Fibroblast of lung (primary cell): Measurements from ENCODE around the gene FSTL4. TPM values are rescaled to one million over a fixed set of nuclear protein-coding genes. Genes with fewer than 3 reads are reported as not detected.

ENCODE experiments used
- DNase-seq, 2 donors: peaks; one replicate each; pipeline versions ENCODE4 v3.0.0 to v3.0.0-alpha.2; 2010; ENCODE audit warnings: low read depth in 2 of 2
- H2AFZ ChIP-seq: 2 replicates; pipeline ENCODE4 v1.5.1; 2012; ENCODE audit warnings: low read length, control low read depth, inconsistent platforms
- H3K27ac ChIP-seq: 2 replicates; pipeline ENCODE4 v1.5.1; 2011; ENCODE audit warnings: low read length, control low read depth; ENCODE audit not compliant: insufficient read depth
- H3K27me3 ChIP-seq: 2 replicates; pipeline ENCODE4 v1.5.1; 2011; ENCODE audit warnings: mild to moderate bottlenecking, low read length; ENCODE audit not compliant: control insufficient read depth, insufficient read depth
- H3K36me3 ChIP-seq: 2 replicates; pipeline ENCODE4 v1.5.1; 2011; ENCODE audit warnings: low read length; ENCODE audit not compliant: control insufficient read depth, insufficient read depth
- H3K4me1 ChIP-seq: 2 replicates; pipeline ENCODE4 v1.5.1; 2011; ENCODE audit warnings: low read length; ENCODE audit not compliant: control insufficient read depth, insufficient read depth; ENCODE audit errors: extremely low read depth
- H3K4me2 ChIP-seq: 2 replicates; pipeline ENCODE4 v1.5.1; 2011; ENCODE audit warnings: low read length, control low read depth; ENCODE audit not compliant: insufficient read depth; ENCODE audit errors: extremely low read depth
- H3K4me3 ChIP-seq, 4 experiments: fragments of 200-600 bp in 1 of 4; sonication (generic) in 1 of 4; replicated peaks in 1 of 4; 2 replicates each; pipeline ENCODE4 v1.5.1; 2011 to 2016; ENCODE audit warnings: low read length in 4 of 4, low read depth in 3 of 4, mild to moderate bottlenecking in 3 of 4, control low read depth in 2 of 4, inconsistent platforms in 1 of 4, mixed read lengths in 1 of 4; ENCODE audit not compliant: insufficient read depth in 1 of 4; ENCODE audit errors: control extremely low read depth in 1 of 4
- H3K79me2 ChIP-seq: 2 replicates; pipeline ENCODE4 v1.5.1; 2012; ENCODE audit warnings: mild to moderate bottlenecking, low read length, inconsistent platforms; ENCODE audit not compliant: control insufficient read depth, insufficient read depth
- H3K9ac ChIP-seq: 2 replicates; pipeline ENCODE4 v1.5.1; 2011; ENCODE audit warnings: mild to moderate bottlenecking, low read length, control low read depth; ENCODE audit not compliant: insufficient read depth
- H3K9me3 ChIP-seq: 2 replicates; pipeline ENCODE4 v1.5.1; 2012; ENCODE audit warnings: low read depth, low read length; ENCODE audit not compliant: control insufficient read depth, insufficient read depth
- H4K20me1 ChIP-seq: 2 replicates; pipeline ENCODE4 v1.5.1; 2011; ENCODE audit warnings: low read length; ENCODE audit not compliant: control insufficient read depth, insufficient read depth; ENCODE audit errors: extremely low read depth
- EZH2 ChIP-seq: IDR thresholded peaks from 2 replicates; pipeline ENCODE4 v1.5.1; 2012; ENCODE audit warnings: low read length, control low read depth, mild to moderate bottlenecking; ENCODE audit errors: missing control alignments
- polyA plus RNA-seq, 2 donors: library from polyadenylated mRNA; depleted of rRNA in 1 of 2; stranded (reverse) in 1 of 2; unstranded in 1 of 2; fragments of >200 nt; gene quantifications; 2 replicates each; pipeline ENCODE4 v1.2.1, GENCODE V29; 2011 to 2012; ENCODE audit warnings: missing spikeins in 1 of 2
- total RNA-seq: library from RNA; depleted of rRNA; stranded (reverse); fragments of >200 nt; gene quantifications from 2 replicates; pipeline ENCODE4 v1.2.1, GENCODE V29; 2014
- TF ChIP-seq, protein P1 (sequence below), 2 donors: IDR thresholded peaks in 1 of 2; conservative IDR thresholded peaks in 1 of 2; 1 replicate in 1 of 2; 2 replicates in 1 of 2; pipeline ENCODE4 v1.5.1; 2011 to 2012; ENCODE audit warnings: low read length in 2 of 2, control low read depth in 1 of 2, inconsistent platforms in 1 of 2, low read depth in 1 of 2, mild to moderate bottlenecking in 1 of 2

FSTL4 gene
- total and polyA plus RNA-seq, 2 donors (not counting 1 experiment from before 2014, with no cell fraction given), result 0.17 to 0.33 TPM

DNA sequence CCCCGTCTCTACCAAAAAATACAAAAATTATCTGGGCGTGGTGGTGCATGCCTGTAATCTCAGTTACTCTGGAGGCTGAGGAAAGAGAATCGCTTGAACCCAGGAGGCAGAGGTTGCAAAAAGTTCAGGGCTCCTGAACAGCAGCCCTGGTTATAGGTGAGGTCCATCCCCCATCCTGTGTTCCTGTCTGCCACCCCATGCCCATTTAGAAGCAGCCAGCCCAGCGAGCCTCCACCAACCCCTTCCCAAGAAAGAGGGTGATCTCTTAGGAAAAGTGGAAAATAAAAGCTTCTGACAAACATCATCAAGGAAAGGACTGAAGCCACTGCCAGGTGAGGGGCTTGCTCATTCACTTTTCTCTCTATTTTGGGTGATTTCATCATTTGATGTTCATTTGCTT, 55.8 kb downstream of the FSTL4 start:
- Histone ChIP-seq H3K79me2 (no peaks in the 10 kb centered on the region), H2AFZ (no peak overlapping the region), H3K9ac (no peak overlapping the region), H3K4me2 (no peak overlapping the region), H3K4me1 (no peaks in the 10 kb centered on the region), H3K9me3 (no peaks in the 10 kb centered on the region), H4K20me1 (no peaks in the 10 kb centered on the region), H3K36me3 (no peaks in the 10 kb centered on the region), H3K27ac (no peak overlapping the region), H3K4me3 (no peak overlapping the region), H3K27me3 (no peaks in the 10 kb centered on the region)
- DNase-seq, result no peak
- TF ChIP-seq, protein P1, sequence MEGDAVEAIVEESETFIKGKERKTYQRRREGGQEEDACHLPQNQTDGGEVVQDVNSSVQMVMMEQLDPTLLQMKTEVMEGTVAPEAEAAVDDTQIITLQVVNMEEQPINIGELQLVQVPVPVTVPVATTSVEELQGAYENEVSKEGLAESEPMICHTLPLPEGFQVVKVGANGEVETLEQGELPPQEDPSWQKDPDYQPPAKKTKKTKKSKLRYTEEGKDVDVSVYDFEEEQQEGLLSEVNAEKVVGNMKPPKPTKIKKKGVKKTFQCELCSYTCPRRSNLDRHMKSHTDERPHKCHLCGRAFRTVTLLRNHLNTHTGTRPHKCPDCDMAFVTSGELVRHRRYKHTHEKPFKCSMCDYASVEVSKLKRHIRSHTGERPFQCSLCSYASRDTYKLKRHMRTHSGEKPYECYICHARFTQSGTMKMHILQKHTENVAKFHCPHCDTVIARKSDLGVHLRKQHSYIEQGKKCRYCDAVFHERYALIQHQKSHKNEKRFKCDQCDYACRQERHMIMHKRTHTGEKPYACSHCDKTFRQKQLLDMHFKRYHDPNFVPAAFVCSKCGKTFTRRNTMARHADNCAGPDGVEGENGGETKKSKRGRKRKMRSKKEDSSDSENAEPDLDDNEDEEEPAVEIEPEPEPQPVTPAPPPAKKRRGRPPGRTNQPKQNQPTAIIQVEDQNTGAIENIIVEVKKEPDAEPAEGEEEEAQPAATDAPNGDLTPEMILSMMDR (conservative IDR thresholded peaks at IDR 0.05 in 1 of 2, IDR thresholded peaks at IDR 0.05 in 1 of 2; ENCODE audit: low read depth in 1 of 2, low read length in 2 of 2), result no peak
- no peak for TF ChIP-seq EZH2

DNA sequence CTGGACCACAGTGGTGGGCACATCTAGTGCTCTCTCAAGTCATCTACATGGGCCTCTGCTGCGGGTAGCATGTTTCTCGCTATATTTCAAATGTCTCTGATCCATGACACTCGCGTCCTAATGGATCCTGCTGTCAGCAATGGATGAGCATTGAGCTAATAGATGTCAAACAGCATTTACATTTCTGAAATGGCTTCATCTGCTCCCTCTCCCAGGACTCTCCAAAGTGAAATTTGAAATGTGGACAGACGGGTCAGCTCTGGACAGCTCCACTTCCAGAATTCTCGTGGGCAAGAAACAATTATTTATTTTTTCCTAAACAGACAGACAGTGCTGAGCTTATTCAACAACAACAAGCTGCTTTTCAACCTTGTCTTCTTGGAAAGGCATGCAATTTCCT, 58.1 kb downstream of the FSTL4 start:
- no peak overlapping the region for H3K9ac ChIP-seq
- no peak for DNase-seq
- no peak overlapping the region for H3K4me3 ChIP-seq
- no peaks in the 10 kb centered on the region for H3K9me3 ChIP-seq
- no peaks in the 10 kb centered on the region for H3K79me2 ChIP-seq
- H3K27me3 ChIP-seq, result no peaks in the 10 kb centered on the region
- H3K4me1 ChIP-seq, result no peaks in the 10 kb centered on the region
- H3K36me3 ChIP-seq, result no peaks in the 10 kb centered on the region
- no peak overlapping the region for H3K4me2 ChIP-seq
- H4K20me1 ChIP-seq, result no peaks in the 10 kb centered on the region
- TF ChIP-seq, protein P1 (conservative IDR thresholded peaks at IDR 0.05 in 1 of 2, IDR thresholded peaks at IDR 0.05 in 1 of 2; ENCODE audit: low read depth in 1 of 2, low read length in 2 of 2), result no peak
- no peak for TF ChIP-seq EZH2
- H2AFZ ChIP-seq, result no peak overlapping the region
- no peak overlapping the region for H3K27ac ChIP-seq

DNA sequence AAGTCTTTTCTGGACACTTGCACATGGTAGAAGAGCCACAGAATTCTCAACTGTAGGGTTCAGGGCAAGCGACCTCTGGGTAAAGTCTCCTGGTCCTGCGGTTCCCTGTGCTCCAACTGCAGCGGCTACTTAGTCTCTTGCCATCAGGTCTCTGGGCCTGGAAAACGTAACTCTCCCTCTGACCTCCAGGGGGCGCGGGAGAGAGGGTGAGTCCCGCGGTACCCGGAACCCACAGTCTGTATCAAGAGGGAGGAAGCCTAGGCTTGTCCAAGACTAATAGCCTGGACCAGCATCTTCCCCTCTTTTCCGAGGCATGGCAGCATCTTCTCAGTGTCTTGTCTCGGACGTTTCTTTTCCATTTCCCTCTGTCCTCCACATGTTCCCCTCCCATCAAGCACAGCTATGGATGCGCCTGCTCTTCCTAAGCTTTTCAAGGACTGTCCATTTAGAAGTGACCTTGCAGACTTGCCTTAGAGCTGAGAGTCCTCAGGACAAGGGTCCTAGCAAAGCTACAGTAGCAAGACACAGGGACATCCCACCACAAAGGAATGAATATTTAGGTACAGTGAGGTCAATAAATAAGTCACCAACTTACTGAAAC, 59.3 kb downstream of the FSTL4 start:
- no peak overlapping the region for H2AFZ ChIP-seq
- H4K20me1 ChIP-seq, result no peaks in the 10 kb centered on the region
- no peaks in the 10 kb centered on the region for H3K4me1 ChIP-seq
- no peaks in the 10 kb centered on the region for H3K27me3 ChIP-seq
- no peaks in the 10 kb centered on the region for H3K36me3 ChIP-seq
- DNase-seq, result peak; percentile 28 to 29
- H3K27ac ChIP-seq, result no peak overlapping the region
- no peak overlapping the region for H3K4me2 ChIP-seq
- no peaks in the 10 kb centered on the region for H3K9me3 ChIP-seq
- H3K9ac ChIP-seq, result no peak overlapping the region
- H3K4me3 ChIP-seq, result no peak overlapping the region
- no peaks in the 10 kb centered on the region for H3K79me2 ChIP-seq
- TF ChIP-seq, protein P1 (conservative IDR thresholded peaks at IDR 0.05 in 1 of 2, IDR thresholded peaks at IDR 0.05 in 1 of 2; ENCODE audit: low read depth in 1 of 2, low read length in 2 of 2), result peak; percentile 58 to 65
- TF ChIP-seq EZH2, result no peak
